Stimulated activated CD4-positive, alpha-beta T cell treated with anti-CD3 and anti-CD28 coated beads, Interleukin-1b, Interleukin-23, amount 100 ng/mL, for 4 hours (primary cell): ENCODE measurements around the gene COX6B1.
"Not testable (repeated sequence)": the region's sequence is repeated elsewhere in the genome, so short reads cannot be mapped to it uniquely, and the experiment has no call there.

Source experiments
- DNase-seq, 2 donors: peaks; one replicate each; pipeline ENCODE4 v3.0.0-alpha.2; 2020; ENCODE audit warnings: low read depth in 2 of 2

The COX6B1 gene

DNA sequence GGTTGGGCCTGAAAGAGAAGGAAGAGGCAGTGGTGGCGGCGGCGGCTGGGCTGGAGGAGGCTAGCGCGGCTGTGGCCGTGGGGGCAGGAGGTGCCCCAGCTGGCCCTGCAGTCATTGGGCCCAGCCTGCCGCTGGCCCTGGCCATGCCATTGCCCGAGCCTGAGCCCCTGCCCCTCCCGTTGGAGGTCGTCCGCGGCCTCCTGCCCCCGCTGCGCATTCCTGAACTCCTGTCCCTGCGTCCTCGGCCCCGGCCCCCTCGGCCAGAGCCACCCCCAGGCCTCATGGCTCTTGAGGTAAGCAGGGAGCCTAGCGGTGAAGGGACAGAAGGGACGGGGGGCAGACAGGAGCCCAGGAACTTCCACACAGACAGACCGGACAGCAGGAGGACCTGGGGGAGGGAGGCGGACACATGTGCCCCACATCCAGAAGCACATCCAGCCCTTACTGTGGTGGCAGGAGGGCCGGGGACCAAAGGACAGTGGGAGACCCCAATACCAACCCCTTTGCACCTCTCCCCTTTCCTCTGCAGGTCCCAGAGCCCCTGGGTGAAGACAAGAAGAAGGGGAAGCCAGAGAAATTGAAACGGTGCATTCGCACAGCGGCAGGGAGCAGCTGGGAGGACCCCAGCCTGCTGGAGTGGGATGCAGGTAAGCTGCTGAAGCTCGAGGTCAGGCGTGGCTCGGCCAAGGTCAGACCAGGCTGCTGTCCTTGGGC is 14.2 kb upstream of the COX6B1 start:
- no peak for DNase-seq

GRCh38 chr19:35636651-35637050 is 11.5 kb upstream of the COX6B1 start:
- DNase-seq, result no peak

DNA sequence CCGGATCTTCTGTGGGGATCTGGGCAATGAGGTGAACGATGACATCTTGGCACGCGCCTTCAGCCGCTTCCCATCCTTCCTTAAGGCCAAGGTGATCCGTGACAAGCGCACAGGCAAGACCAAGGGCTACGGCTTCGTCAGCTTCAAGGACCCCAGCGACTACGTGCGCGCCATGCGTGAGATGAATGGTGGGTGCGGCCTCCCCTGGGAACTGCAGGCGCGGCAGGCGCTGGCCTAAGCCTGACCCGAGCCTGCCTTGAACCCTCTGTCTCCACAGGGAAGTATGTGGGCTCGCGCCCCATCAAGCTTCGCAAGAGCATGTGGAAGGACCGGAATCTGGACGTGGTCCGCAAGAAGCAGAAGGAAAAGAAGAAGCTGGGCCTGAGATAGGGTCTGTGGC is 11.0 kb upstream of the COX6B1 start:
- DNase-seq, result no peak

- DNase-seq, result no peak
These were observed 8.8 kb upstream of the COX6B1 start for GRCh38 chr19:35639321-35639639.

DNA sequence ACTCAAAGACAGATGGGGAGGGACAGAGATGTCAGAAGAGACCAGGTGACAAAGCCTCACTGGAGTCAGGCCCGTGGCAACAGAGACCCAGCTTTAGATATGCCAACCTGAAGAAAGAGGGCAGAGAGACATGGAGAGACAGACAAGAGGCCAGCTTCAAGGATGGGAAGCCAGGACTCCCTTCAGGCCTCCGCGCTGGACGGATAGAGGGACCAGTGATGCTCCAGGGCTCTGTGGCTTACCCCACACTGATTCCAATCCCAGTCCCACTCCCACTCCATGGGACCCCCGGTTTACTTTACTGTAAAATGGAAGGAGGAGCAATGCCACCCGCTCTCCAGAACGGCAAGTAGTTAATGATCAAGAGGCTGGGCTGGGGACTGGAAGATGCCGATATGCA is 8.3 kb upstream of the COX6B1 start:
- no peak for DNase-seq

- DNase-seq, result peak in 1 of 2 donors; percentile 33
These were observed 6.5 kb upstream of the COX6B1 start, which contains the start of gene ETV2 for GRCh38 chr19:35641515-35642151. ETV2 (plus strand) TSS chr19:35641745; CDS start chr19:35642461, 716 bp downstream.

DNA sequence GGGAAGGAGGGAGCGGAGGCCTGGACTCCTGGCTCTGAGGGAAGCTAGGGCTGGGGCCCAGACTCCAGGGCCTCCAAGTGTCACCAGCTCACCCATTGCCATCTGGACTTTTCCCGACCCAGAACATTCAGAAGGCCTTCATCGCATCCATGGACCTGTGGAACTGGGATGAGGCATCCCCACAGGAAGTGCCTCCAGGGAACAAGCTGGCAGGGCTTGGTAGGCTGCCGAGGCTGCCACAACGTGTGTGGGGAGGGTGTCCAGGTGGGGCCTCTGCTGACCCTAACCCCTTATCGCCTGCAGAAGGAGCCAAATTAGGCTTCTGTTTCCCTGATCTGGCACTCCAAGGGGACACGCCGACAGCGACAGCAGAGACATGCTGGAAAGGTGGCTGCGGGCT is 5.8 kb upstream of the COX6B1 start:
- DNase-seq, result no peak

GRCh38 chr19:35642798-35643254 is 5.3 kb upstream of the COX6B1 start:
- DNase-seq, result no peak

GRCh38 chr19:35643255-35644205 is 4.6 kb upstream of the COX6B1 start:
- peak; percentile 60 to 72 for DNase-seq

DNA sequence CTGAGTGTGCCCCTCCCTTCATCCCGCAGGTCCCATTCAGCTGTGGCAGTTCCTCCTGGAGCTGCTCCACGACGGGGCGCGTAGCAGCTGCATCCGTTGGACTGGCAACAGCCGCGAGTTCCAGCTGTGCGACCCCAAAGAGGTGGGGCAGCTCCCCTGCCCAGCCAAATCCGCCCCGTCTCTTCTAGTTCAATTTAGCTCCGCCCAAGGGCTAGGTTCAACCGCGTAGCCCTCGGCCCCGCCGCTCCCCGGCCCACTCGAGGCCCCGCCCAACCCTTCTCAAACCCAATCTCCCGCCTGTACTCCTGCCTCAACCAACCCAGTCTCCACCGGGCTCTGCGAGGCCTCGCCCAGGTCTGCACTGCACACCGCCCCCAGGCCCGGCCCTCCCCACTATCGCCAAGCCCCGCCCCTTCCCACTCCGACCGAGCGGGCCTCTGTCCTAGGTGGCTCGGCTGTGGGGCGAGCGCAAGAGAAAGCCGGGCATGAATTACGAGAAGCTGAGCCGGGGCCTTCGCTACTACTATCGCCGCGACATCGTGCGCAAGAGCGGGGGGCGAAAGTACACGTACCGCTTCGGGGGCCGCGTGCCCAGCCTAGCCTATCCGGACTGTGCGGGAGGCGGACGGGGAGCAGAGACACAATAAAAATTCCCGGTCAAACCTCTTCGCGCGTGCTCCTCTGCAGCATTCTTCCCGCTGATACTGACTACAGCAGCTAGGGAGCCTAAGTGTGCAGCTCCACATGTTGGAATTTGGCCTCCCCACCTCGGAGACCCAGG is 3.7 kb upstream of the COX6B1 start:
- DNase-seq, result peak; percentile 88 to 92

DNA sequence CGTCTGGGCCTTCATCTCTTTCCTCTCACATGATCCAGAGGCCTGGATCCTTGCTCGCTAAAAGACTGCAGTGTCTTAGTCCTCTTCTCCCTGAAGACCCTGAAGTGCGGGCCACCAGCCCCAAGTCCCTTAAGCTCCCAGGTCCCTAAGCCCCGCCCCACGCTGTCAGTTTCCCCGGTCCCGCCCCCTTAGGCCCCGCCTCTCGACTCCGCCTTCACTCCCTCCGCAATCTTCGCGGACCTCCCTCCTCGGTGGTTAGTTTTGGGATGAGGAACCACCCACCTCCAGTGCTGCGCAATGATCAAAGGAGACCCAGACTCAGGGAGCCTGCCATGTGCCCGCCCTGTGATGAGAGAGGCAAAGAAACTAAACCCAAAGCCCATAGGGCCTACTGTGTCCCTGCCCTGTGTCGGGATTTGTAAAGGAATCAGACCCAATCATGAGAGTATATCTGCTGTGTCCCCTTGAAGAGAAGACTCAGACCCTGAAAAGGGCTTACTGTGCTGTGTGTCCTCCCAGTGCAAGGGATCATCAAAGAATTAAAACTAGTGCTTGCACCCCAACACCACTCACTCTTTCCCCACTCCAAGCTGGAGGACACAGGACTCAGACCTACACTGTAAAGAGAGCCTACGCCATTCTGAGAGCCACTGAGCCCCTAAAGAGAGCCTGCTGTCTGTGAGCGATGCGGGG is 3.0 kb upstream of the COX6B1 start:
- DNase-seq, result peak; percentile 73 to 87

- no peak for DNase-seq
These were observed 2.2 kb upstream of the COX6B1 start for GRCh38 chr19:35645680-35646511.

- DNase-seq, result no peak
These were observed 2.5 kb downstream of the COX6B1 start for GRCh38 chr19:35650581-35650980.

DNA sequence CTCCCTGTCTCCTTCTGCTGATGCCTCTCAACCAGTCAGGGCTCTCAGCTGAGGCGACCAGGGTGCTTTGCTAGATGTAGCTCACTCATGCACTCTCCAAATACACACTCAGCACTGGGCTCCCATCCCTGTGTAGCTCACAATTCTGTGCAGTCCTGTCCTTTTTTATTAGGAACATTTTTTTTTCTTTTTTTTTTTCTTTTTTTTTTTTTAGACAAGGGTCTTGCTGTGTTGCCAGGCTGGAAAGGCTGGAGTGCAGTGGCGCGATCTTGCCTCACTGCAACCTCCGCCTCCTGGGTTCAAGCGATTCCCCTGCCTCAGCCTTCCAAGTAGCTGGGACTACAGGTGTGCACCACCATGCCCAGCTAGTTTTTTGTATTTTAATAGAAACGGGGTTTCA is 6.7 kb downstream of the COX6B1 start:
- not testable (repeated sequence) for DNase-seq

DNA sequence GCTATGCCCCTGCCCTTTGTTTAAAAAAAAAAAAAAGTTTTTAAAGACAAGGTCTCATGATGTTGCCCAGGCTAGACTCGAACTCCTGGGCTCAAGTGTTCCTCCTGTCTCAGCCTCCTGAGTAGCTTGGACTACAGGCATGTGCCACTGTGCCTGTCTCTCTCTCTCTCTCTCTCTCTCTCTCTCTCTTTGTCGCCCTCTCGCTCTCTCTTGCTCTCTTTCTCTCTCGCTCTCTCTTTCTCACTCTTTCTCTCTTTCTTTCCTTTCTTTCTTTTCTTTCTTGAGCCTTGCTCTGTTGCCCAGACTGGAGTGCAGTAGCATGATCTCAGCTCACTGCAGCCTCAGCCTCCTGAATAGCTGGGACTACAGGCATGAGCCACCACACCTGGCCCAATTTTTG is 7.5 kb downstream of the COX6B1 start:
- DNase-seq, result no peak

DNA sequence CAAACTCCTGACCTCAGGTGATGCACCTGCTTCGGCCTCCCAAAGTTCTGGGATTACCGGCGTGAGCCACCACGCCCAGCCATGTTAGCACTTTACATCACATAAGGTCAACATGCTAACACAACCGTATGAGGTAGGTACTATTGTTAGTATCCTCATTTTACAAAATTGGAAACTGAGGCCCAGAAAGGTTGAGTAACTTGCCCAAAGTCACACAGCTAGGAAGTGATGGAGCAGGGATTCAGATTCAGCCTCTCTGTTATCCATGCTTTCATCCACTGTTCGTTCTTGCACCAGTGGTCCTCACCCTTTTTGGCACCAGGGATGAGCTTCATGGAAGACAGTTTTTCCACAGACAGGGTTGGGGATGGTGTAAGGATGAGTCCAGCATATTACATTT is 8.6 kb downstream of the COX6B1 start:
- DNase-seq, result no peak

DNA sequence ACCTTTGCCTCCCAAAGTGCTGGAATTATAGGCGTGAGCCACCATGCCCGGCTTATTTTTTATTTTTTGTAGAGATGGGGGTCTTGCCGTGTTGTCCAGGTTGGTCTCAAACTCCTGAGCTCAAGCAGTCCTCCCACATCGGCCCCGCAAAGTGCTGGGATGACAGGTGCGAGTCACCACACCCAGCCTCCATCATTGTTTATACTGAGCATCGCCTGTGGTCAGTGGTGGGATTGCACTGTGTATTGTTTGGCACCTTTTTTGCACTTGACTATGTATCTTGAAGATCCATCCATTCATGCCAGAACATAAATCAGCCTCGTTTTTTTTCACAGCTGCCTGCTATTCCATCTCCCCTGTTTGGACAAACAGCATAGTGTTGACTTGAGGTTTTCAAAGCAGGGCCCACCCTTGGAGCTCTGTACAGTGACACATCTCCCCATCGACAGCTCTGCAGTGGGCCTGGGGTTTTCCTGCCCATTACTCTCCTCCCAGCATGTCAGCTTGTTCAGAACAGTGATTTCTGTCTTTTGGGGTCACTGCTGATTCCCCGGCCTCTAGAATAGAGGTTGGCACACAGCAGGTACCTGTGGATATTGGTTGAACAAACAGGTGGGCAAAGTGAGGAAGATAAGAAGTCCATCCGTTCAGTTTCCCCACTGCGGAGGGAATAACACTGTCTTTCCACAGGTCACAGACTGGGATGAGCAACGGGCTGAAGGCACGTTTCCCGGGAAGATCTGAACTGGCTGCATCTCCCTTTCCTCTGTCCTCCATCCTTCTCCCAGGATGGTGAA is 10.0 kb downstream of the COX6B1 start:
- DNase-seq, result no peak

GRCh38 chr19:35661995-35662340 is 13.8 kb downstream of the COX6B1 start:
- DNase-seq, result no peak

- no peak for DNase-seq
These were observed 15.9 kb downstream of the COX6B1 start for GRCh38 chr19:35663981-35664380.
